Prostate gland (tissue), 2 donors: ENCODE data around the gene SACM1L.

Experiments
- POLR2A ChIP-seq: fragments of 450-650 bp; IDR thresholded peaks from one replicate; pipeline ENCODE4 v1.6.1; 2016; ENCODE audit warnings: antibody characterized with exemption, mild to moderate bottlenecking
- POLR2AphosphoS5 ChIP-seq: sonication (generic); formaldehyde crosslinking; IDR thresholded peaks from one replicate; pipeline ENCODE4 v1.6.1; 2017; ENCODE audit warnings: antibody characterized with exemption
- TF ChIP-seq, protein P1 (sequence below), 4 experiments: fragments of 200-600 bp in 2 of 4; fragments of 450-650 bp in 2 of 4; sonication (generic) in 2 of 4; IDR thresholded peaks; 1 replicate in 3 of 4; 2 replicates in 1 of 4; pipeline ENCODE4 v1.5.1; 2016 to 2019; ENCODE audit warnings: antibody characterized with exemption in 4 of 4, mild to moderate bottlenecking in 2 of 4, moderate library complexity in 2 of 4

DNA sequence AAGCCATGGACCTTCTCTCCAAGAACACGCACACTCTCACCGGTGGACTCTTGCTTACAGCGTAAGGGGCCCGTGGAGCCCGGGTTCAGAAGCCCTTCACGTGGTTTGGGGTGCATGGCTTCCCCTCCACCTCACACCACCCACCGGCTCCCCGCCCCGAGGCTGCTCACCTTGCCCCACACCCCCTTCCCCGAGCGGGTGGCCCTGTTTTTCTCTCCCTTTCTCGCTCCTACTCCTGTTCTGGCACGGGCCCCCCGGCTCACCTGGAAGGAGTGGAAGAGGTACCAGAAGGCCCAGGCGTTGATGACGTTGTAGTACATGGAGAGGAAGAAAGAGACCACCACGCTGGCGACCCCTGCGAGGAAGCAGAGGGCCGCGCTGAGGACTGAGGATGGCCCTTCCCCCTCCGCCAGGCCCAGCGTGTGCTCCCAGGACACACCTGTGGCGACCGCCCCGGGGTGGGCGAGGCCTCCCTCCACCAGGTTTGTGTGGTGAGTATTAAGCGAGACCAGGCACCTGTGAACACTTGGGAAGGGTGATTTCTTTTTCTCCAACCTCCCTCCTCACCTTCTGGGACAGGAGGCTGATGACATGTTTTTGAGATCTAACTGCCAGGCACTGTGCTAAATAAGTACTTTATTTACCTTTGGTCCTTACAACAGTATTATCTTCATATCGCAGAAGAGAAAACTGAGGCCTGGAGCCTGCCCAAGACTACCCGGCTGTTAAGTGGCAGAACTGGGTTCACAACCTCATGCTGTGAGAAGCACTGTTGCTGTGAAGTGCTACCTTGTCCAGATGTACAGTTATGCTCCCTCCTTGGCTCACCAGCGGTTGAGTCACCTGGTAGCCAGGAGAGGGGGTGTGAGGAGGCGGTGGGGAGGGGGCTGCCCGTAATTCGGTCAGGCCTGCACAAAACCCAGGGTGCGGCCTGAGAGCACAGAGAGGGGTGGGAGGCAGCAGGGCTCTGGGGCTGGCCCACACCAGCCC, 90.8 kb downstream of the SACM1L start:
- TF ChIP-seq, protein P1, sequence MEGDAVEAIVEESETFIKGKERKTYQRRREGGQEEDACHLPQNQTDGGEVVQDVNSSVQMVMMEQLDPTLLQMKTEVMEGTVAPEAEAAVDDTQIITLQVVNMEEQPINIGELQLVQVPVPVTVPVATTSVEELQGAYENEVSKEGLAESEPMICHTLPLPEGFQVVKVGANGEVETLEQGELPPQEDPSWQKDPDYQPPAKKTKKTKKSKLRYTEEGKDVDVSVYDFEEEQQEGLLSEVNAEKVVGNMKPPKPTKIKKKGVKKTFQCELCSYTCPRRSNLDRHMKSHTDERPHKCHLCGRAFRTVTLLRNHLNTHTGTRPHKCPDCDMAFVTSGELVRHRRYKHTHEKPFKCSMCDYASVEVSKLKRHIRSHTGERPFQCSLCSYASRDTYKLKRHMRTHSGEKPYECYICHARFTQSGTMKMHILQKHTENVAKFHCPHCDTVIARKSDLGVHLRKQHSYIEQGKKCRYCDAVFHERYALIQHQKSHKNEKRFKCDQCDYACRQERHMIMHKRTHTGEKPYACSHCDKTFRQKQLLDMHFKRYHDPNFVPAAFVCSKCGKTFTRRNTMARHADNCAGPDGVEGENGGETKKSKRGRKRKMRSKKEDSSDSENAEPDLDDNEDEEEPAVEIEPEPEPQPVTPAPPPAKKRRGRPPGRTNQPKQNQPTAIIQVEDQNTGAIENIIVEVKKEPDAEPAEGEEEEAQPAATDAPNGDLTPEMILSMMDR (IDR thresholded peaks at IDR 0.05): no peak
- no peak for TF ChIP-seq POLR2AphosphoS5
- TF ChIP-seq POLR2A: no peak
